ENCODE measurements around the gene WDR46. TPM values are rescaled to one million over a fixed set of nuclear protein-coding genes. Genes with fewer than 3 reads are reported as not detected.

WDR46 gene
- total and polyA plus RNA-seq, 2 of the 8 experiments (the other 6 are each of a cell fraction or from before 2014, with no cell fraction given) = 69.7 to 91.0 TPM

- CTCF ChIA-PET (ENCODE audit: partially characterized antibody) = interaction anchor here (0.7 to 1.3 kb wide), 6 partner anchors 10 to 105 kb away, joined by 3 to 7 read pairs (median 3); partner anchors contain the start of gene B3GALT4
- H3K18ac ChIP-seq (ENCODE audit: extremely low read depth, low read length) = no peak overlapping the region
- no peak for TF ChIP-seq YY1 (IDR thresholded peaks at IDR 0.05; ENCODE audit: low read depth, low read length)
- no peak for TF ChIP-seq JUND (IDR thresholded peaks at IDR 0.05; ENCODE audit: low read length)
These were observed 31.5 kb upstream of the WDR46 start for GRCh38 chr6:33320315-33321181.

More at GRCh38 chr6:33320315-33321181, 31.5 kb upstream of the WDR46 start:
- H3K9me3 ChIP-seq (ENCODE audit: insufficient read depth in 2 of 2, low read depth in 1 of 2, low read length in 1 of 2) = no peaks in the 10 kb centered on the region; a peak in 1 of 4 replicates
- peak overlapping the region; percentile 18; the same call in 1 of the 2 replicates for H2BK5ac ChIP-seq (ENCODE audit: low read depth, low read length)
- no peak overlapping the region for H2AFZ ChIP-seq (ENCODE audit: low read length)
- H4K91ac ChIP-seq (replicated peaks; ENCODE audit: insufficient read length, low read length) = no peak overlapping the region
- peaks cover 10 to 31% (median 21%) of the 10 kb centered on the region in 4 experiments; a peak in 7 of 8 replicates for H3K36me3 ChIP-seq (ENCODE audit: control insufficient read depth in 2 of 4, insufficient read depth in 4 of 4, low read length in 3 of 4)
- no peak overlapping the region for H2BK20ac ChIP-seq (ENCODE audit: low read length)
- H3K23me2 ChIP-seq (ENCODE audit: low read depth, low read length) = peaks cover 18% of the 10 kb centered on the region
- peak overlapping the region in 3 of 4 experiments; percentile 4 to 98 (median 76); a peak in 2 of 8 replicates for H3K4me3 ChIP-seq (ENCODE audit: extremely low read depth in 1 of 4, insufficient read depth in 2 of 4, low read depth in 3 of 4, low read length in 4 of 4)
- POLR2A ChIA-PET (ENCODE audit: partially characterized antibody) = interaction anchor here (0.8 to 1.3 kb wide), 8 partner anchors 8 to 111 kb away, joined by 3 to 5 read pairs (median 4); partner anchors contain the start of gene RGL2
- peak overlapping the region in 2 of 4 experiments; percentile 9 to 23; a peak in 3 of 7 replicates for H3K9ac ChIP-seq (replicated peaks in 1 of 4; ENCODE audit: extremely low read depth in 1 of 4, low read depth in 3 of 4, low read length in 3 of 4)
- no peak overlapping the region; the same call in 1 of the 2 replicates for H2AK5ac ChIP-seq (ENCODE audit: low read depth, low read length)
- H3K14ac ChIP-seq (ENCODE audit: insufficient read length) = no peak overlapping the region
- H4K8ac ChIP-seq (ENCODE audit: extremely low read depth, insufficient read depth, low read length) = no peak overlapping the region
- no peak overlapping the region for H3K56ac ChIP-seq (replicated peaks; ENCODE audit: insufficient read length, low read depth, low read length)
- H3K4ac ChIP-seq (replicated peaks; ENCODE audit: insufficient read length, low read depth, low read length) = no peak overlapping the region
- H3K79me2 ChIP-seq (ENCODE audit: control insufficient read depth in 1 of 2, insufficient read depth in 2 of 2, low read length in 2 of 2) = peaks cover 0 to 32% of the 10 kb centered on the region in 2 experiments; a peak in 3 of 4 replicates
- DNase-seq (ENCODE audit: low read depth in 1 of 2, low spot score in 2 of 2) = no peak
- H2BK120ac ChIP-seq (replicated peaks; ENCODE audit: low read depth, low read length) = no peak overlapping the region
- H3K27ac ChIP-seq (ENCODE audit: low read depth, low read length) = peak overlapping the region; percentile 36
- H2BK12ac ChIP-seq (ENCODE audit: low read depth, low read length) = no peak overlapping the region
- peaks cover 7% of the 10 kb centered on the region; the same call in 1 of the 2 replicates for H3K79me1 ChIP-seq (ENCODE audit: low read depth, low read length)
- H3K4me2 ChIP-seq (ENCODE audit: insufficient read depth in 1 of 2, low read depth in 2 of 2, low read length in 2 of 2) = peak overlapping the region; percentile 49 to 62
- H3K27me3 ChIP-seq (replicated peaks in 1 of 4; ENCODE audit: control insufficient read depth in 3 of 4, extremely low read depth in 1 of 4, insufficient read depth in 3 of 4, low read length in 3 of 4) = no peaks in the 10 kb centered on the region
- no peak for FAIRE-seq
- H3K4me1 ChIP-seq (replicated peaks in 1 of 4; ENCODE audit: control insufficient read depth in 3 of 4, insufficient read depth in 4 of 4, low read length in 3 of 4) = peaks cover 0 to 28% (median 19%) of the 10 kb centered on the region in 4 experiments; a peak in 6 of 7 replicates
- 89% methylated on average over 32 of the region's 32 CpGs; no CpG with 5 or more reads in 1 of the 2 experiments for WGBS, 2 experiments (ENCODE audit: extremely low coverage in 1 of 2, insufficient coverage in 1 of 2, insufficient read length in 1 of 2, insufficient replicate concordance in 2 of 2, low coverage in 1 of 2, low lambda C conversion rate in 2 of 2, missing lambda C conversion rate in 1 of 2)
- no peak overlapping the region for H3K23ac ChIP-seq (ENCODE audit: insufficient read length)
- peaks cover 2 to 5% of the 10 kb centered on the region in 2 experiments for H4K20me1 ChIP-seq (replicated peaks in 1 of 2; ENCODE audit: control insufficient read depth in 1 of 2, insufficient read depth in 2 of 2, low read length in 2 of 2)
- H2BK15ac ChIP-seq (ENCODE audit: low read length) = no peak overlapping the region
- no peak overlapping the region for H4K5ac ChIP-seq (ENCODE audit: insufficient read length, low read depth, low read length)
